ENCODE data around the gene PPP1R11. TPM values are rescaled to one million over a fixed set of nuclear protein-coding genes. Genes with fewer than 3 reads are reported as not detected.

PPP1R11 gene
- total and polyA plus RNA-seq, 2 of the 4 experiments (the other 2 are of a cell fraction): 15.6 to 46.0 TPM

- TF ChIP-seq ELK1 (IDR thresholded peaks at IDR 0.05; ENCODE audit: borderline replicate concordance, low read depth, low read length): no peak
Observed at GRCh38 chr6:30061092-30061857, 5.7 kb upstream of the PPP1R11 start, which contains the start of gene POLR1H (continued).

- 100% methylated on average over 1 of the region's 13 CpGs; no CpG with 5 or more reads in 1 of the 2 experiments for WGBS, 2 experiments (ENCODE audit: extremely low coverage in 2 of 2, insufficient read length in 1 of 2)
- H3K56ac ChIP-seq (ENCODE audit: extremely low read depth, insufficient read depth, low read length): peak overlapping the region; percentile 81; the same call in 1 of the 2 replicates
- intact Hi-C loops (cut with micrococcal nuclease) (no loop called here), dilution Hi-C loops (cut with HindIII; ENCODE audit: low sequenced_read_pairs, unreplicated experiment) (no loop called here), in situ Hi-C loops (cut with MboI; ENCODE audit: low sequenced_read_pairs) (no loop called here)
- peak overlapping the region; percentile 83 for H3K4me3 ChIP-seq (ENCODE audit: insufficient read depth, low read depth, low read length)
- peak overlapping the region; percentile 74 for H3K14ac ChIP-seq (replicated peaks; ENCODE audit: low read depth, low read length)
- POLR2A ChIA-PET (ENCODE audit: unreplicated experiment): no interaction called here
- peaks cover 3% of the 10 kb centered on the region for H3K4me1 ChIP-seq (ENCODE audit: control insufficient read depth, insufficient read depth, low read length)
- H2BK120ac ChIP-seq (ENCODE audit: low read depth, low read length): no peak overlapping the region
- peak overlapping the region; percentile 97 for H3K4me2 ChIP-seq (ENCODE audit: low read depth, low read length)
- H3K27me3 ChIP-seq (ENCODE audit: control insufficient read depth, insufficient read depth, low read length): no peaks in the 10 kb centered on the region
- no peaks in the 10 kb centered on the region for H3K36me3 ChIP-seq (ENCODE audit: control insufficient read depth, insufficient read depth, low read length)
- no peak for TF ChIP-seq MXI1 (IDR thresholded peaks at IDR 0.05; ENCODE audit: borderline replicate concordance, low read depth, low read length)
- TF ChIP-seq MAFK (IDR thresholded peaks at IDR 0.05; ENCODE audit: low read depth, low read length): no peak
- no peak for TF ChIP-seq BHLHE40 (IDR thresholded peaks at IDR 0.05; ENCODE audit: low read depth, low read length)
- no peak for TF ChIP-seq CHD1 (IDR thresholded peaks at IDR 0.05; ENCODE audit: low read depth, low read length)
- no peak for TF ChIP-seq RCOR1 (IDR thresholded peaks at IDR 0.05; ENCODE audit: insufficient replicate concordance, low read length)
- no peak for TF ChIP-seq MAZ (IDR thresholded peaks at IDR 0.05; ENCODE audit: borderline replicate concordance, low read depth, low read length)
- no peak for TF ChIP-seq RFX5 (IDR thresholded peaks at IDR 0.05; ENCODE audit: low read depth, low read length)
- BruUV-seq (replicated peaks): no TSS peak
- H3K23ac ChIP-seq (ENCODE audit: low read depth, low read length): peak overlapping the region; percentile 80; the same call in 1 of the 2 replicates
- peak overlapping the region; percentile 86 for H3K9ac ChIP-seq (ENCODE audit: low read depth, low read length)
- peak; percentile 17 for DNase-seq
- H3K4ac ChIP-seq (ENCODE audit: low read depth, low read length): peak overlapping the region; percentile 89
- peak overlapping the region; percentile 90 for H2AK9ac ChIP-seq (replicated peaks; ENCODE audit: low read depth, low read length, poor library complexity)
- H4K5ac ChIP-seq (ENCODE audit: low read depth, low read length): peak overlapping the region; percentile 54
- H2AK5ac ChIP-seq (ENCODE audit: low read depth, low read length): peak overlapping the region; percentile 52
- H3K27ac ChIP-seq (ENCODE audit: insufficient read depth, low read length): peak overlapping the region; percentile 74
- peak overlapping the region; percentile 56 for H2BK5ac ChIP-seq (ENCODE audit: low read depth, low read length, poor library complexity, severe bottlenecking)
- no peak overlapping the region for H3K18ac ChIP-seq (ENCODE audit: low read depth, low read length)
- peak overlapping the region; percentile 92 for H2AFZ ChIP-seq (replicated peaks; ENCODE audit: low read length, poor library complexity)
- peaks cover 5% of the 10 kb centered on the region for H3K9me1 ChIP-seq (ENCODE audit: insufficient read depth, low read length)
- CTCF ChIA-PET: no interaction called here
- H2BK15ac ChIP-seq (ENCODE audit: low read depth, low read length): 0 out of 3 replicates have a peak overlapping the region, but pooled peaks have one; percentile 13
- peak overlapping the region; percentile 82 to 98; a peak in 3 of 4 replicates for H4K8ac ChIP-seq (ENCODE audit: low read depth in 2 of 2, low read length in 2 of 2)
- H3K9me3 ChIP-seq (ENCODE audit: control insufficient read depth, insufficient read depth, low read length): no peaks in the 10 kb centered on the region
- no peak for ATAC-seq (ENCODE audit: low read depth)
- peak overlapping the region; percentile 76; the same call in 1 of the 2 replicates for H4K91ac ChIP-seq (ENCODE audit: insufficient read depth, low read depth, low read length)
- H3K79me1 ChIP-seq (ENCODE audit: low read depth in 1 of 2, low read length in 2 of 2): peaks cover 22 to 32% of the 10 kb centered on the region in 2 experiments
- no peak overlapping the region for H2BK20ac ChIP-seq (ENCODE audit: low read depth, low read length)
- no peaks in the 10 kb centered on the region for H4K20me1 ChIP-seq (ENCODE audit: insufficient read depth, low read length)
Observed at GRCh38 chr6:30061858-30062458, 5.0 kb upstream of the PPP1R11 start.

Data from IMR-90 (cell line).